ENCODE results near the gene METTL24.
"Not testable (repeated sequence)": the region's sequence is repeated elsewhere in the genome, so short reads cannot be mapped to it uniquely, and the experiment has no call there.

Gene METTL24

DNA sequence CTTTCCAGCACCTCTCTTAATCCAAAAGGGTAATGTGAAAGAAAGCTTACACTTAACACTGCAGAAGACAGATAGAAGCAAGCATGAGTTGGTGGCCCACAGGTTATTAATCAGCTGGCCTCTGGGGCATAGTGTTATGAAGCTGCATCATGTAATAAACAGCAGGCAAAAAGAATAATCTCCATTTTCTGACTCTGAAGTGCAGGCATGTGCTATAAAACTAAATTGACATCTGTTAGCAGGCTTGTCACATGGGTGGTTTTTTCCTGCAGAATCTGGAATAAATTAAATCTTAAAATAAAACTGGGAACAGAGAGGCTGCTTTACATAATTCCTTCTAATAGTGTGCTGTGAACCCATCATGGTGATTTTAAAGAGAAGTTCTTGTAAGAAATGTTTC is 73.3 kb downstream of the METTL24 start:
- TF ChIP-seq CTCF (IDR thresholded peaks at IDR 0.05; ENCODE audit: low read depth, low read length) = no peak

DNA sequence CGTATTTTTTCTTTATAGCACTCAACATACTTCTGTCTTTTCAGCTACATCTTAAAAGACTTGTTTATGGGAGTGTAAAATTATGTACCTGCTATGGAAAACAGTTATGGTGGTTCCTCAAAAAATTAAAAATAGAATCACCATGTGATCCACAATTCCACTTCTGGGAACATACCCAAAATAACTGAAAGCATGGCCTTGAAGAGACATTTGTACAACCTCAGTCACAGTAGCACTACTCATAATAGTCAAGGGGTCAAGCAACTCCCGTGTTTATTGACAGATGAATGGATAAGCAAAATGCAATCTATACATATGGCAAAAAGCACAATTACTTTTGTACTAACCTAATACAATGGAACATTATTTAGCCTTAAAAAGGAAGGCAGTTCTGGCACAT is 74.5 kb downstream of the METTL24 start:
- TF ChIP-seq CTCF (IDR thresholded peaks at IDR 0.05; ENCODE audit: low read depth, low read length) = no peak
- H3K4me3 ChIP-seq (ENCODE audit: low read depth, low read length) = no peak overlapping the region

More for the DNA sequence above, 73.3 kb downstream of the METTL24 start:
- no peak overlapping the region for H3K4me3 ChIP-seq (ENCODE audit: low read depth, low read length)

DNA sequence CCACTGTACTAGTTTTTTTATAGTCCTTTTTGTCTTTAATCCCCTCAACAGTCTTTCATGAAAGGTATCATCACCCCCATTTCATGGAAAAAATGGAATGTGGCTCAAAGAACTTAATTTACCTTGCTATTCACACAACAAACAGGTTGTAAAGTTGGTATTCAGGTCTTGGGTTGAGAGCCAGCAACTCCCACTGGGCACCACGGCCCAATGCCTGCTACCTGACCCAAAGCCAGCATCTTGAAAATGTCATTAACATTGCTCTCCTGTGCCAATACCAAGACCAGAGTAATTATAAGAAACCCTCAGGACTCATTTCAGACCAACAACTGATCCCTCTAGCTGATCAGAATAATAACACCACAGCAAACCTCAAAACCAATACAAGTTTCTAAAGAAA is 75.7 kb downstream of the METTL24 start:
- TF ChIP-seq CTCF (IDR thresholded peaks at IDR 0.05; ENCODE audit: low read depth, low read length) = no peak
- H3K4me3 ChIP-seq (ENCODE audit: low read depth, low read length) = no peak overlapping the region

- no peak overlapping the region for H3K4me3 ChIP-seq (ENCODE audit: low read depth, low read length)
- no peak for TF ChIP-seq CTCF (IDR thresholded peaks at IDR 0.05; ENCODE audit: low read depth, low read length)
These were observed 81.0 kb downstream of the METTL24 start for GRCh38 chr6:110277100-110277665.

- not testable (repeated sequence) for H3K4me3 ChIP-seq (ENCODE audit: low read depth, low read length)
These were observed 85.4 kb downstream of the METTL24 start for GRCh38 chr6:110272781-110273180.

- no peak for TF ChIP-seq CTCF (IDR thresholded peaks at IDR 0.05; ENCODE audit: low read depth, low read length)
These were observed 86.5 kb downstream of the METTL24 start for GRCh38 chr6:110271732-110272022.

DNA sequence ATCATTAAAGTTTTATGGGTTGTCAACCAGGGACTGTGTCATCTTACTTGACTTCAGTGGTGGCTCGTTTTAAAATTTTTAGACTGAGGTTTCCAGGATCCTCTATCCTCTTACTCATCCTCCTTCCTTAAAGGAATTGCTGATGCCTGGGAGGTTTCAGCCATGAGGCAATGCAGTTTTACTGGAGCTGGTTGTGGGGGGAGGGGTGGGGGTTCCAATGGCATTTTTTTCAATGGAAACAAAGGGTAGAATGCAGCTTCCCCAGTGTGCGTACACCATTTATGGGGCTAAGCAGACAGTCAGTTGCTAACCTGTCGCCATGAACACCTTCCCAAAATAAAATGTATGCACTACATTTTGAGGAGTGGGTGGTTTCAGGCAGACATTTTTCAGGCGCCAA is 88.0 kb downstream of the METTL24 start:
- no peak for TF ChIP-seq CTCF (IDR thresholded peaks at IDR 0.05; ENCODE audit: low read depth, low read length)
- no peak overlapping the region for H3K4me3 ChIP-seq (ENCODE audit: low read depth, low read length)

More at GRCh38 chr6:110271732-110272022, 86.5 kb downstream of the METTL24 start:
- H3K4me3 ChIP-seq (ENCODE audit: low read depth, low read length) = no peak overlapping the region

- no peak overlapping the region for H3K4me3 ChIP-seq (ENCODE audit: low read depth, low read length)
- TF ChIP-seq CTCF (IDR thresholded peaks at IDR 0.05; ENCODE audit: low read depth, low read length) = no peak
These were observed 88.5 kb downstream of the METTL24 start for GRCh38 chr6:110269623-110270022.

Measured in WI38 (cell line).